ENCODE results near the gene TSKS.

TSKS gene

GRCh38 chr19:49716154-49716553, 47.0 kb downstream of the TSKS start:
- no peak for DNase-seq (ENCODE audit: low read depth in 2 of 2)

DNA sequence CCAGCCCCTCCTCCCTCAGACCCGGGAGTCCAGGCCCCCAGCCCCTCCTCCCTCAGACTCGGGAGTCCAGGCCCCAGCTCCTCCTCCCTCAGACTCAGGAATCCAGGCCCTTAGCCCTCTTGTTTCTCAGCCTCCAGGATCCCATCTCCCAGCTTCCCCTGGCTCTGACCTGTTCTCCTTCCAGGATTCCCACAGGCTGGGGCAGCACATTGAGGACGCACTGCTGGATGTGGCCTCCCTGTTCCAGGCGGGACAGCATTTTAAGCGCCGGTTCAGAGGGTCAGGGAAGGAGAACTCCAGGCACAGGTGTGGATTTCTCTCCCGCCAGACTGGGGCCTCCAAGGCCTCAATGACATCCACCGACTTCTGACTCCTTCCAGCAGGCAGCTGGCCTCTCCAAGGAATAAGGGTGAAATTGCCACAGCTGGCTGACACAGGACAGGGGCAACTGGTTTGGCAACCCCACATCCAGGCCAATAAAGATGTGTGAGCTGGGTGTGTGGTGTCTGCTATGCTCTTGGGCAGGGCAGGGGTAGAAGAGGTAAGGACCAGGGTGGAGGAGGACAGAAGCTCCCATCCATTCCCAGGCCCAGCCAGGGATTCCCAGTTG, 49.8 kb downstream of the TSKS start:
- DNase-seq (ENCODE audit: low read depth in 2 of 2), result no peak

DNA sequence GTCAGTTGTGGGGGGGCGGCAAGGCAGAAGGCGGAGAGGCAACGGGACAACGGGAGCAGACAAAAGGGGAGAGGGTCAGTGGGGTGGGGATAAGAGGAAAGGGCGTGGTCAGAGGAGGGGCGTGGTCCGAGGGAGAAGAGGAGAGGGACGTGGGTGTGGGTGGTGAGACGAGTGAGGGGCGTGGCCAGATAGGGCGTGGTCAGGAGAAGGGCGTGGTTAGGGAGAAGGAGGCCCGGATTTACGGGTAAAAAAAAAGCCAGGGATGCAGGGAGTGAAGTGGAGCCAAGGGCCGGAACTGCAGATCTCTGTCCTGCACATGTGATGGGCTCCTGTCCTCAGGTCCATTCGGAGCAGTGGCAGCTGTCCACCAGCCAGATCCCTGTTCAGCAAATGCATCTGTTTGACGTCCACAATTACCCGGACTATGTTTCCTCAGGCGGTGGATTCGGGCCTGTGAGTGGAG, 50.7 kb downstream of the TSKS start:
- DNase-seq (ENCODE audit: low read depth in 2 of 2), result no peak

- DNase-seq (ENCODE audit: low read depth in 2 of 2), result no peak
These were observed 52.6 kb downstream of the TSKS start for GRCh38 chr19:49710372-49710951.

DNA sequence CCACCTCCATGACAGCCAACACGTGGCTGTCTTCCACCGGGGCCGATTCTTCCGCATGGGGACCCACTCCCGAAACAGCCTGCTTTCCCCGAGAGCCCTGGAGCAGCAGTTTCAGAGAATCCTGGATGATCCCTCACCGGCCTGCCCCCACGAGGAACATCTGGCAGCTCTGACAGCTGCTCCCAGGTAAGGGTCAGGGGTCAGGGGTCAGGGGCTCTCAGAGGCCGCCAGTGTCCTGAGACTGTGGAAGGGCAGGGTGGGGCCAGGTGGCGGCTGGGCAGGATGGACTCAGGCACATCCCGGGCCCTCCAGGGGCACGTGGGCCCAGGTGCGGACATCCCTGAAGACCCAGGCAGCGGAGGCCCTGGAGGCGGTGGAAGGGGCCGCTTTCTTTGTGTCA, 57.2 kb downstream of the TSKS start:
- no peak for DNase-seq (ENCODE audit: low read depth in 2 of 2)

GRCh38 chr19:49704888-49705642, 58.0 kb downstream of the TSKS start:
- DNase-seq (ENCODE audit: low read depth in 2 of 2), result no peak

- no peak for DNase-seq (ENCODE audit: low read depth in 2 of 2)
These were observed 61.8 kb downstream of the TSKS start for GRCh38 chr19:49701271-49701786.

GRCh38 chr19:49700563-49700962, 62.5 kb downstream of the TSKS start:
- DNase-seq (ENCODE audit: low read depth in 2 of 2), result no peak

- no peak for DNase-seq (ENCODE audit: low read depth in 2 of 2)
These were observed 63.7 kb downstream of the TSKS start for GRCh38 chr19:49699364-49699763.

GRCh38 chr19:49696865-49697264, 66.2 kb downstream of the TSKS start:
- no peak for DNase-seq (ENCODE audit: low read depth in 2 of 2)

GRCh38 chr19:49696115-49696514, 67.0 kb downstream of the TSKS start:
- no peak for DNase-seq (ENCODE audit: low read depth in 2 of 2)

GRCh38 chr19:49692147-49692506, 71.0 kb downstream of the TSKS start:
- DNase-seq (ENCODE audit: low read depth in 2 of 2), result no peak

DNA sequence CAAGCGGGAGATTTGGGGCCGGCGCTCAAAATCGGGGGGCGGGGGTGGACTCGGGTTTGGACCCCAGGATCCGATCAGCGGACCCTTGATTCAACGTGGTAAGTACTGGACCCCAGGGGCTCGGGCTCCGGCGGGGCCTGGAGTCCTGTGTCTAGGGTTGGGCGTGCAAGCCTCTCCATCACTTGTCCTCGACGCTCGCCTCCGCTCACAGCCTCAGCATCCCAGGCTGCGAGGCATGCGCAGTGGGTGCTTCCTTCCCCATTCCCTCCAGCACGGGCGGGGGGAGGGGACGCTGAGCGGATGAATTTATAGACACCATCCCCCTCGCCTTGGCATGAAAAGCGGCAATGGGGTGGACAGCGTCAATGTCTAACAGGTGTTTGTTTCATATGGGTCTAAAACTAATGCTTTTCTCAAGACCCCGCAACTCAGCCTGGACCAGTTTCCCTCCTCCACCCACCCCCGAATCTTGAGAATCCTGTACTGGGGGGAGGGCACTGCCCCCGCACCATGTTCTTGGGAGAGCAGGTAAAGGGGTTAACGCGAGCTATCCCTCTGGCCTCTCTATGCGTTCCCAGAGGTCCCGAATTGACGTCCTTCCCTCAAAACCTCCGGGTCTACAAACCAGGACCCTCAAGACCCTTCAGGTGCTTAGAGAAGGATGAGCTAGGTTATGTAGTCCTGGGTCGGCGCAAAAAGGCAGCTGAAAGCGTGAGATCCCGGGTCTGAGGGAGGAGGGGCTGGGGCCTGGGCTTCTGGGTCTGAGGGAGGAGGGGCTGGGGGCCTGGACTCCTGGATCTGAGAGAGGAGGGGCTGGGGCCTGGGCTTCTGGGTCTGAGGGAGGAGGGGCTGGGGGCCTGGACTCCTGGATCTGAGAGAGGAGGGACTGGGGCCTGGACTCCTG, 71.6 kb downstream of the TSKS start:
- DNase-seq (ENCODE audit: low read depth in 2 of 2), result no peak

GRCh38 chr19:49690656-49691242, 72.4 kb downstream of the TSKS start, which contains the start of gene CPT1C:
Gene CPT1C, plus strand, starts transcription at chr19:49691116. Its CDS starts 1,137 bp downstream, at chr19:49692253.
- no peak for DNase-seq (ENCODE audit: low read depth in 2 of 2)

DNA sequence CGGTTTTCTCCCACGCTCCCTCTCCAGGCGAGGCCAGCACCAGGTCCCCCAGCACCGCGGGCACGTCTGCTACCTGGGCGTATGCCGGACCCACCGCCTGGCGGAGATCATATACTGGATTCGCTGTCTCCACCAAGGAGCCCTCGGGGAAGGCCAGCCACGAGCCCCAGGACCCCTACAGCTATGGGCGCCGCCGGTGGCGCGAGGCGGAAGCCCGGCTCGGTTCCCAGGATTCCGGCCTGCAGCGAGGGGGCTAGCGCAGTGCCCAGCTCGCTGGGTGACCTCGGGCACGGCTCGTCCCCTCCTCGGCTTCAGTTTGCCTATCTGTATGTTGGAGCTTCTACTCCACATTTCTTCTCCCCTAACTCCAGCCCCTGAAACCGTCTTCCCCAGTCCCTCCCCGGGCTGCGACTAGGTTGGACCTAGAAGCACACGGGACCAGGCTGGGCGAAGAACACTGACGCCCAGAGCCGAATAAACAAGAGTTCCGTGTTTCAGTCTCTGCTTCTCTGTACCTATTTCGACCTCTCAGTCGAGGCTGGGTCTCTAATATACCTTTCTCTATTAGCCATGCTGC, 72.9 kb downstream of the TSKS start:
- no peak for DNase-seq (ENCODE audit: low read depth in 2 of 2)
